ENCODE measurements around the gene SPAG9. TPM values are rescaled to one million over a fixed set of nuclear protein-coding genes. Genes with fewer than 3 reads are reported as not detected.

Gene SPAG9
- total RNA-seq, 4 donors from 2014 or later = 117 to 240 (median 154) TPM

DNA sequence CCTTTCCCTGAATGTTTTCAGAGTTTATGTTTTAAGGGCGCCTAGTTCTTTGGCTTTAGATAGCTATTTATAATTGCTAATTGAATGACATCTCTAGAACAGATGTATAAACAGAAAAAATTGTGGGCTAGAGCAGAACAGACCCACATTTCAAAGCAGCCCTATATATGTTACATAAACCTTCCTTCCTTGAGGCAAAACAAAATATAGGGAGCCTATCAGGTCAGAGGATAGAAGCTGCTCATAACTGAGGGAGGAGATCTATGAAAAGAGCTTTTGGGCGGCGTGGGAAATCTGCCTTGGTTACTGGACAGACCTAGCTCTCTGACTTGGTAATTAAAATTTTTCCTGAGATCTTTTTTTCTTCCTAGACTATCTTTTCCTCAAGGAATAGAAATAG is 68.4 kb downstream of the SPAG9 start:
- no peak for DNase-seq
- no peaks in the 10 kb centered on the region for H3K9me3 ChIP-seq
- H3K27ac ChIP-seq = no peak overlapping the region
- no peak overlapping the region for H3K4me3 ChIP-seq (replicated peaks in 1 of 3)
- TF ChIP-seq POLR2A (IDR thresholded peaks at IDR 0.05) = no peak
- no peak for TF ChIP-seq CTCF (IDR thresholded peaks at IDR 0.05)
- H3K27me3 ChIP-seq = no peaks in the 10 kb centered on the region
- intact Hi-C loops (cut with DNase I) = no loop called here
- H3K36me3 ChIP-seq = no peaks in the 10 kb centered on the region
- WGBS, 2 donors = 94 to 97% methylated on average over 3 of the region's 3 CpGs
- peaks cover 17 to 29% of the 10 kb centered on the region in 2 donors for H3K4me1 ChIP-seq

GRCh38 chr17:51050291-51051033 is 70.2 kb downstream of the SPAG9 start:
- DNase-seq = no peak
- intact Hi-C loops (cut with DNase I) = no loop called here
- Histone ChIP-seq H3K27me3 (no peaks in the 10 kb centered on the region), H3K9me3 (no peaks in the 10 kb centered on the region), H3K4me3 (replicated peaks in 1 of 3) (no peak overlapping the region), H3K4me1 (peaks cover 25 to 28% of the 10 kb centered on the region in 2 donors), H3K27ac (no peak overlapping the region), H3K36me3 (no peaks in the 10 kb centered on the region)
- 83 to 91% methylated on average over 3 of the region's 3 CpGs for WGBS, 2 donors
- TF ChIP-seq CTCF (IDR thresholded peaks at IDR 0.05) (no peak), POLR2A (IDR thresholded peaks at IDR 0.05) (no peak)

- DNase-seq = peak; percentile 58 to 60
- intact Hi-C loops (cut with DNase I) = no loop called here
- Histone ChIP-seq H3K9me3 (no peaks in the 10 kb centered on the region), H3K4me1 (peaks cover 25 to 27% of the 10 kb centered on the region in 2 donors), H3K4me3 (replicated peaks in 1 of 3) (no peak overlapping the region), H3K36me3 (no peaks in the 10 kb centered on the region), H3K27me3 (no peaks in the 10 kb centered on the region), H3K27ac (peak overlapping the region in 2 of 3 donors; percentile 15 to 46)
- TF ChIP-seq POLR2A (IDR thresholded peaks at IDR 0.05) = peak in 1 of 2 donors; percentile 64
- TF ChIP-seq CTCF (IDR thresholded peaks at IDR 0.05) = no peak
- WGBS, 2 donors = 35 to 41% methylated on average over 13 of the region's 13 CpGs
Observed at GRCh38 chr17:51046514-51047384, 73.9 kb downstream of the SPAG9 start.

- TF ChIP-seq CTCF (IDR thresholded peaks at IDR 0.05) = no peak
- TF ChIP-seq POLR2A (IDR thresholded peaks at IDR 0.05) = no peak
- H3K36me3 ChIP-seq = no peaks in the 10 kb centered on the region
- H3K27ac ChIP-seq = peak overlapping the region in 2 of 3 donors; percentile 15 to 46
- peaks cover 25 to 27% of the 10 kb centered on the region in 2 donors for H3K4me1 ChIP-seq
- no peaks in the 10 kb centered on the region for H3K9me3 ChIP-seq
- intact Hi-C loops (cut with DNase I) = no loop called here
- no peak overlapping the region for H3K4me3 ChIP-seq (replicated peaks in 1 of 3)
- H3K27me3 ChIP-seq = no peaks in the 10 kb centered on the region
- 67 to 71% methylated on average over 3 of the region's 3 CpGs for WGBS, 2 donors
- DNase-seq = no peak
Observed at GRCh38 chr17:51046046-51046445, 74.6 kb downstream of the SPAG9 start.
